ENCODE measurements around the gene LDB2.

Gene LDB2

DNA sequence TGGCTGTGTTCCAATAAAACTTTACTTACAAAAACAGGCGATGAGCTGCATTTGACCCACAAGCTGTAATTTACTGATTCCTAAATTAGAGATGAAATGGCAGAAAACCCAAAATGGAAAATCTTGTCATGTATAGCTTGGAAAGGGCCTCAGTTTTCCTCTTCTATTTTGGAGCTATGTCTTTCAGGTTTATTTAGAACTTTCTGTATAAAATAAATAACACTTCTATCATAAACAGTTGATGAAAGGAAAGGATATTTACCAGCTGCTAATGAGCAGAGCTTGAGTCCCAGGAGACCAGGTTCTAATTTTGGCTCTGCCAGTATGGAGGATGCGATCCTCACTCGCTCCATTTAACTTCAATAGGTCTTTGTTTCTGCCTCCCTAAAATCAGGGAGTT, 213.5 kb downstream of the LDB2 start:
- Histone ChIP-seq H3K27me3 (ENCODE audit: control insufficient read depth in 2 of 2, insufficient read depth in 2 of 2, low read length in 2 of 2) (no peaks in the 10 kb centered on the region), H3K4me1 (ENCODE audit: control insufficient read depth in 2 of 2, insufficient read depth in 2 of 2, low read length in 2 of 2) (no peaks in the 10 kb centered on the region), H3K36me3 (ENCODE audit: control insufficient read depth in 2 of 2, insufficient read depth in 2 of 2, low read length in 2 of 2) (no peaks in the 10 kb centered on the region), H3K9me3 (ENCODE audit: control insufficient read depth in 2 of 2, low read length in 2 of 2) (no peaks in the 10 kb centered on the region), H3K27ac (ENCODE audit: low read depth in 2 of 2, low read length in 2 of 2) (no peak overlapping the region), H3K9ac (ENCODE audit: low read depth in 1 of 2, low read length in 2 of 2) (no peak overlapping the region), H3K4me3 (ENCODE audit: low read length in 2 of 2) (no peak overlapping the region)

DNA sequence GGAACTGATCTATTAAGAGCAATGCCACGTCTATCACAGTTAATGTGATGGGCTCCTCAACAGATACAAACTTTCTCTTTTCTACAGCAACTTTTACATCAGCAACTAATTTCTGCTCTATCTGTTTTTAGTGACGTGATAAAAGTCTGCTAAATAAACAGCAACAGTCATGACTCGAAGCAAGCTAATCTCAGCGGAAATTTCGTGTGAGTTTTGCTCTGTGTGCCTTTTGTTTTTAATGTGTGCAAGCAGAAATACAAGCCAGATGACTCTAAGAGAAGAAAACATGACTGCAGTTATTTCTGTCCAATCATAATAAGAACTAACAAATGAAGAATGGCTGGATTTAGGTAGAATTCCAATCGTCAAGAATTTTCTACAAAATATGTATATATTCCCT, 214.3 kb downstream of the LDB2 start:
- no peaks in the 10 kb centered on the region for H3K9me3 ChIP-seq (ENCODE audit: control insufficient read depth in 2 of 2, low read length in 2 of 2)
- no peaks in the 10 kb centered on the region for H3K36me3 ChIP-seq (ENCODE audit: control insufficient read depth in 2 of 2, insufficient read depth in 2 of 2, low read length in 2 of 2)
- H3K27ac ChIP-seq (ENCODE audit: low read depth in 2 of 2, low read length in 2 of 2) = no peak overlapping the region
- no peaks in the 10 kb centered on the region for H3K4me1 ChIP-seq (ENCODE audit: control insufficient read depth in 2 of 2, insufficient read depth in 2 of 2, low read length in 2 of 2)
- H3K9ac ChIP-seq (ENCODE audit: low read depth in 1 of 2, low read length in 2 of 2) = no peak overlapping the region
- H3K27me3 ChIP-seq (ENCODE audit: control insufficient read depth in 2 of 2, insufficient read depth in 2 of 2, low read length in 2 of 2) = no peaks in the 10 kb centered on the region
- H3K4me3 ChIP-seq (ENCODE audit: low read length in 2 of 2) = no peak overlapping the region

DNA sequence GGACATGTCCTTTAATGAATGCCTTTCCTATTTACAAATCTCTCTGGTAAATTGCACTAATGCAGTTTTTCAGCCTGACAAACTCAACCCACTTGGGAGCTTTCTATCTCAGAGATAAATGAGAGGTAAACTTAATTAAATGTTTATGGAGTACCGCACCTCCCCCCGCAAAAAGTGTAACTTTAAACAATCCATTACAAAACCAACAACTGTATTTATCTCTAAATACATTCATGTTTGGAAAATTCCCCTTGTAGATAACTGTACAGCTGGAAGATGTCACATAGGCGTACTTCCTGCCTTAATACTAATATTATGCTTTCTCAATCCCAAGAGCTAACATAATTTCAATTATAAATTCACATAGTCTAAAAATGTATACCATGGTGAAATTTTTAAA, 215.5 kb downstream of the LDB2 start:
- no peak overlapping the region for H3K9ac ChIP-seq (ENCODE audit: low read depth in 1 of 2, low read length in 2 of 2)
- H3K9me3 ChIP-seq (ENCODE audit: control insufficient read depth in 2 of 2, low read length in 2 of 2) = no peaks in the 10 kb centered on the region
- H3K4me3 ChIP-seq (ENCODE audit: low read length in 2 of 2) = no peak overlapping the region
- no peaks in the 10 kb centered on the region for H3K36me3 ChIP-seq (ENCODE audit: control insufficient read depth in 2 of 2, insufficient read depth in 2 of 2, low read length in 2 of 2)
- no peak overlapping the region for H3K27ac ChIP-seq (ENCODE audit: low read depth in 2 of 2, low read length in 2 of 2)
- no peaks in the 10 kb centered on the region for H3K4me1 ChIP-seq (ENCODE audit: control insufficient read depth in 2 of 2, insufficient read depth in 2 of 2, low read length in 2 of 2)
- H3K27me3 ChIP-seq (ENCODE audit: control insufficient read depth in 2 of 2, insufficient read depth in 2 of 2, low read length in 2 of 2) = no peaks in the 10 kb centered on the region

DNA sequence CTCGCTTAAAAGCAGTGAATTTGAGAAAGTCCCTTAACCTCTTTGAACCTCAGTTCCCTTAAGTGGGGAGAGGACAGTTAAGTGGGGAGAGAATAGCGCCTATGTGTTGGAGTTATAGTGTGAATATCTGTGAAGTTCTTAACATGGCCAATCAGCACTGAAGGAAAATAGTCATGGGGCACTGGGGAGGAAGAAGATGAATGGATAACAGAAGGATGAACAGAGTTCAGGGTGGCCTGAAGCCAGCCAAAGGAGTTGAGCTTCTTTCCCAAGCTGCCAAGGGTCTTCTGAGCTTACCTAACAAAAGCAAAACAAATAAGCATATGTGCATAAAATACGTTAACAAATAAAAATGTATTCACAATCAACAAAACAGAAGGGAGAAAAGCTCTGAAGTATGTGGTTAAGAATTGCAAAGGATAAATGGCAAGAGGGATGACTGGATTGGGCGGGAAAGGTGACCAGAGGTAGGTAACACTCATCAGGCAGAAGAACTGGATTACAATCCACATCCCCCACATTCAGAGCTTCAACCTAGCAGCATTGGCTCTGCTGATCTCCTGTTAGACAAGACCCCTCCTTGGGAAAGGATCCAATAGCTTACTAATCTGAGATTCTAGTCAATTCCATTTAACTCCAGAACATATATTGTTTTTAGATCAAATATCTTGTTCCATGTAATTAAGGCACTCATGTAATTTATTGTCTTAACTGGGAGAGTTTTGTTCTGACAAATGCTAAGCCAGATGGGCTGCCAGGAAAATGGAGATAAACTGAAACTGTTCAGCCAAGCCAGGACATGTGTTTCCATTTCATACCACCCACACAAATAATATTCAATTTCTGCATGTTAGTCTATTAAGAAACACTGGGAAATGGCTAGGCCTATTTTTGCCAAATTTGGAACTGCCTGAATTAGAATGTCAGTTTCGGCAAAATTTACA, 221.2 kb downstream of the LDB2 start:
- no peaks in the 10 kb centered on the region for H3K27me3 ChIP-seq (ENCODE audit: control insufficient read depth in 2 of 2, insufficient read depth in 2 of 2, low read length in 2 of 2)
- no peaks in the 10 kb centered on the region for H3K36me3 ChIP-seq (ENCODE audit: control insufficient read depth in 2 of 2, insufficient read depth in 2 of 2, low read length in 2 of 2)
- no peaks in the 10 kb centered on the region for H3K4me1 ChIP-seq (ENCODE audit: control insufficient read depth in 2 of 2, insufficient read depth in 2 of 2, low read length in 2 of 2)
- no peak overlapping the region for H3K4me3 ChIP-seq (ENCODE audit: low read length in 2 of 2)
- H3K27ac ChIP-seq (ENCODE audit: low read depth in 2 of 2, low read length in 2 of 2) = no peak overlapping the region
- no peak overlapping the region for H3K9ac ChIP-seq (ENCODE audit: low read depth in 1 of 2, low read length in 2 of 2)
- H3K9me3 ChIP-seq (ENCODE audit: control insufficient read depth in 2 of 2, low read length in 2 of 2) = no peaks in the 10 kb centered on the region

DNA sequence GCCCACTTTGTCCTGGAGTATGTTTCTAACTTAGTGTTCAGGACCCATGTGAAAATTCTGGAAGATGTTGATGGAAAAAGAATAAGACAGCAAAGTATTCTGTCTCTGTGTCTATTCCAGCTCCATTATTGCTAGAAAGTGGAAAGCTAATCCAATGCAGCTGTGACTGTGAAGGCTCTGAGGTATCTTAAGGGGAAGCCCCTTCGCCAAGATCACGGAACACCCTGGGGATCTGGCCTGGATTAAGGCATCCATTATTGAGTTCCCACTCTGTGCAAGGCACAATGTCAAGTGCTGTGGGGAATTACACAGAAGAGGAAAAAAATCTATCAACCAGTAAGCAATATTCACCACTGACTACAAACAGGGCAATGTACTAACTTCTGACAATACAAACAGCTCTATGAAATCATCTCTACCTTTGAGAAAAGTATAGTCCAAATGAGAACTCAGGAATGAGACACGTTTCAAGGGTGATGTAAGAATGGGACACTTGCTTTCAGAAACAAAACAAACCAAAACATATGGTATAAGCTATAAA, 222.1 kb downstream of the LDB2 start:
- Histone ChIP-seq H3K27ac (ENCODE audit: low read depth in 2 of 2, low read length in 2 of 2) (no peak overlapping the region), H3K9ac (ENCODE audit: low read depth in 1 of 2, low read length in 2 of 2) (no peak overlapping the region), H3K36me3 (ENCODE audit: control insufficient read depth in 2 of 2, insufficient read depth in 2 of 2, low read length in 2 of 2) (no peaks in the 10 kb centered on the region), H3K9me3 (ENCODE audit: control insufficient read depth in 2 of 2, low read length in 2 of 2) (no peaks in the 10 kb centered on the region), H3K4me3 (ENCODE audit: low read length in 2 of 2) (no peak overlapping the region), H3K4me1 (ENCODE audit: control insufficient read depth in 2 of 2, insufficient read depth in 2 of 2, low read length in 2 of 2) (no peaks in the 10 kb centered on the region), H3K27me3 (ENCODE audit: control insufficient read depth in 2 of 2, insufficient read depth in 2 of 2, low read length in 2 of 2) (no peaks in the 10 kb centered on the region)

DNA sequence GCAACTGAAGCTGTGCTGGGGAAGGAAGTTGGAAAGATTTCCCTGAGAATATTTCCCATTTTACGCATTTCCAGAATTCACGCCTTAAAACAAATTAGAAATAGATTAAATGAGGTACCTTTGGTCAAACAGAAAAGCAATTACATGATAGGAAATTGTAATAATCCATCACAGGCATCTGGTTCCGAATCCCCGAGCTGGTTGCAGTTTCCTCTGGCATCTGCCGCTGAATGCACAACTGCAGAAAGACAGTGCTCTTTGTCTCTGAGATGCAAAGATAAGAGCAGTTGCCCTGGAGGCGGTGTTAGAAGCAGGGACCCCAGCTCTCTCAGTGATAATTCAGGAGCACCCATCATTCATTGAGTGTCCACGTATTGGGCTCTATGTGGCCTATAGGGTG, 224.4 kb downstream of the LDB2 start:
- Histone ChIP-seq H3K4me1 (ENCODE audit: control insufficient read depth in 2 of 2, insufficient read depth in 2 of 2, low read length in 2 of 2) (no peaks in the 10 kb centered on the region), H3K4me3 (ENCODE audit: low read length in 2 of 2) (no peak overlapping the region), H3K27ac (ENCODE audit: low read depth in 2 of 2, low read length in 2 of 2) (no peak overlapping the region), H3K9me3 (ENCODE audit: control insufficient read depth in 2 of 2, low read length in 2 of 2) (no peaks in the 10 kb centered on the region), H3K36me3 (ENCODE audit: control insufficient read depth in 2 of 2, insufficient read depth in 2 of 2, low read length in 2 of 2) (no peaks in the 10 kb centered on the region), H3K9ac (ENCODE audit: low read depth in 1 of 2, low read length in 2 of 2) (no peak overlapping the region), H3K27me3 (ENCODE audit: control insufficient read depth in 2 of 2, insufficient read depth in 2 of 2, low read length in 2 of 2) (no peaks in the 10 kb centered on the region)

DNA sequence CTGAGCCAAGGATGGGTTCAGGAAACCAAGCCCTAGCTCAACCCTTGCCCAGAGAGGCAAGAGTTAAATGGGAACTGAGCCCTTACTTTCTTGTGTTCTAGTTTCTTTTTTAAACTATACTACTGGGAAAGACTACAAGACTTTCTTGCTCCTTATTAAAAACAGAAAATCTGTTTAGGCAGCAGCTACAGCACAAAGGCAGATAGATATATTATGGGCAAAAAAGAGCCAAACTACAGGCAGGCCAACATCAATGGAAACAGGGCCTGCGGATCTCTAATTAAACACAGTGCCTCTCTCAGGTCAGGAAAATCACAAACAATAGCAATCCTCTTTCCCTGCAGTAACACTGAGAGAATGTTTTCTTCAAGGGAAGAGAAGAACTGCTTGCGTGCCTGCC, 226.0 kb downstream of the LDB2 start:
- Histone ChIP-seq H3K27me3 (ENCODE audit: control insufficient read depth in 2 of 2, insufficient read depth in 2 of 2, low read length in 2 of 2) (no peaks in the 10 kb centered on the region), H3K36me3 (ENCODE audit: control insufficient read depth in 2 of 2, insufficient read depth in 2 of 2, low read length in 2 of 2) (no peaks in the 10 kb centered on the region), H3K4me1 (ENCODE audit: control insufficient read depth in 2 of 2, insufficient read depth in 2 of 2, low read length in 2 of 2) (no peaks in the 10 kb centered on the region), H3K9ac (ENCODE audit: low read depth in 1 of 2, low read length in 2 of 2) (no peak overlapping the region), H3K9me3 (ENCODE audit: control insufficient read depth in 2 of 2, low read length in 2 of 2) (no peaks in the 10 kb centered on the region), H3K27ac (ENCODE audit: low read depth in 2 of 2, low read length in 2 of 2) (no peak overlapping the region), H3K4me3 (ENCODE audit: low read length in 2 of 2) (no peak overlapping the region)

DNA sequence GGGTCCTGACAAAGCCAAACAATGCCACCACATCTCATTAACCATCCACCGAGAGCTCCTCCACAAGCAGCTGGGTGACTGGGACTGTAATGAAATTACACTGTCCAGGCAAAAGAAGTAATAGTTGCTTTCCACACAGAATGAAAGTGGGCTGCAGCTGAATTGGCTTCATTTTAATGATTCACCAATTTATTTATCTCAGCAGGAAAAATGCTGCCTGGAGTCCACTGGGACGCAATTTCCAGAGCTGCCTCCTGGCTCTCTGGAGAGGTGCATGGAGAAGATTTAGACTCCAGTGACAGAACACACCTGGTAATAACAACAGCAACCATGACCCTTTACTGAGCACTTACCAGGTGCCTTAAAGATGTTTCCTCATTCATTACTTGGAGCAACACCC, 226.7 kb downstream of the LDB2 start:
- Histone ChIP-seq H3K4me3 (ENCODE audit: low read length in 2 of 2) (no peak overlapping the region), H3K9ac (ENCODE audit: low read depth in 1 of 2, low read length in 2 of 2) (no peak overlapping the region)

DNA sequence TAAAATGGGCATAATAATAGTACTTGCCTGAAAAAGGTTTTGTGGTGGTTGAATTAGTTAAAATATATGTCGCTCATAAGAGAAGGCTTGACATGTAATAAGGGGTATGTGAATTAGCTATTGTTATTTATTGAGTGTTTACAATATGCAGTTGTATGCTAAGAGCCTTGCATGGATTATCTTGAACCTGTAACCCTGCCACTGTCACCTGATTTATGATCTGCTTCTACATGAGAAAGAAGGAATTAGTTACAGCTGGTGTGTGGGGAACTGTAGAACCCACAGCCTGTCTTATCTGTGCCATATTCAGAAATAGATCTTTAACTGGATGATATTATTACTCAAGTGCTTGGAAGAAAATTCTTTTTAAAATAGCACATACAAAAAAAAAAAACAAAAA, 227.7 kb downstream of the LDB2 start:
- Histone ChIP-seq H3K9me3 (ENCODE audit: control insufficient read depth in 2 of 2, low read length in 2 of 2) (no peaks in the 10 kb centered on the region), H3K27me3 (ENCODE audit: control insufficient read depth in 2 of 2, insufficient read depth in 2 of 2, low read length in 2 of 2) (no peaks in the 10 kb centered on the region), H3K4me1 (ENCODE audit: control insufficient read depth in 2 of 2, insufficient read depth in 2 of 2, low read length in 2 of 2) (no peaks in the 10 kb centered on the region), H3K9ac (ENCODE audit: low read depth in 1 of 2, low read length in 2 of 2) (no peak overlapping the region), H3K4me3 (ENCODE audit: low read length in 2 of 2) (no peak overlapping the region), H3K36me3 (ENCODE audit: control insufficient read depth in 2 of 2, insufficient read depth in 2 of 2, low read length in 2 of 2) (no peaks in the 10 kb centered on the region), H3K27ac (ENCODE audit: low read depth in 2 of 2, low read length in 2 of 2) (no peak overlapping the region)

More for the DNA sequence above, 226.7 kb downstream of the LDB2 start:
- H3K27ac ChIP-seq (ENCODE audit: low read depth in 2 of 2, low read length in 2 of 2) = no peak overlapping the region
- no peaks in the 10 kb centered on the region for H3K36me3 ChIP-seq (ENCODE audit: control insufficient read depth in 2 of 2, insufficient read depth in 2 of 2, low read length in 2 of 2)
- no peaks in the 10 kb centered on the region for H3K9me3 ChIP-seq (ENCODE audit: control insufficient read depth in 2 of 2, low read length in 2 of 2)
- no peaks in the 10 kb centered on the region for H3K27me3 ChIP-seq (ENCODE audit: control insufficient read depth in 2 of 2, insufficient read depth in 2 of 2, low read length in 2 of 2)
- H3K4me1 ChIP-seq (ENCODE audit: control insufficient read depth in 2 of 2, insufficient read depth in 2 of 2, low read length in 2 of 2) = no peaks in the 10 kb centered on the region

DNA sequence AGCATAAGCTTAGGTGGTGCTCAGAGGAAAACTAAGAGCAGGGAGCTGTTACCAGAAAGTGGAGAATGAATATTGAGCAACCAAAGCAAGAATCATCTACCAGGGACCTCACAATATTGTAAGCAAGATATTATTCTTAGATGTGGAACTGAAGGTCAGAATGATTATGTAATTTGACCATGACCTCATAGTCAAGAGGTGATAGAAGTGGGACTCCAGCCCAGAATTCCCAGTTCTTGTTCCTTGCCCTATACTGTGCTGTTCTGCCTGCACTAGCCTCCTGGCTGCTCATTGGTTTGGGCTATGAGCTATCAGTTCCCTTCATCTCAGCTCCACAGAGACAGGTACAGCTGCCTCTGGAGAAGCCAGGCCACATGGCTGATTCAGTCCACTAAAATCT, 229.4 kb downstream of the LDB2 start:
- H3K27ac ChIP-seq (ENCODE audit: low read depth in 2 of 2, low read length in 2 of 2) = no peak overlapping the region
- no peak overlapping the region for H3K9ac ChIP-seq (ENCODE audit: low read depth in 1 of 2, low read length in 2 of 2)
- H3K9me3 ChIP-seq (ENCODE audit: control insufficient read depth in 2 of 2, low read length in 2 of 2) = no peaks in the 10 kb centered on the region

More for the DNA sequence above, 229.4 kb downstream of the LDB2 start:
- Histone ChIP-seq H3K4me1 (ENCODE audit: control insufficient read depth in 2 of 2, insufficient read depth in 2 of 2, low read length in 2 of 2) (no peaks in the 10 kb centered on the region), H3K36me3 (ENCODE audit: control insufficient read depth in 2 of 2, insufficient read depth in 2 of 2, low read length in 2 of 2) (no peaks in the 10 kb centered on the region), H3K4me3 (ENCODE audit: low read length in 2 of 2) (no peak overlapping the region), H3K27me3 (ENCODE audit: control insufficient read depth in 2 of 2, insufficient read depth in 2 of 2, low read length in 2 of 2) (no peaks in the 10 kb centered on the region)

All from mucosa of rectum (tissue), 2 donors.